ENCODE results near the gene PTHLH. TPM values are rescaled to one million over a fixed set of nuclear protein-coding genes. Genes with fewer than 3 reads are reported as not detected.
A peak's percentile ranks its signal among the peaks of the same experiment; 100 is the strongest.

The PTHLH gene
- total RNA-seq = not detected
- long read RNA-seq = 0 reads

DNA sequence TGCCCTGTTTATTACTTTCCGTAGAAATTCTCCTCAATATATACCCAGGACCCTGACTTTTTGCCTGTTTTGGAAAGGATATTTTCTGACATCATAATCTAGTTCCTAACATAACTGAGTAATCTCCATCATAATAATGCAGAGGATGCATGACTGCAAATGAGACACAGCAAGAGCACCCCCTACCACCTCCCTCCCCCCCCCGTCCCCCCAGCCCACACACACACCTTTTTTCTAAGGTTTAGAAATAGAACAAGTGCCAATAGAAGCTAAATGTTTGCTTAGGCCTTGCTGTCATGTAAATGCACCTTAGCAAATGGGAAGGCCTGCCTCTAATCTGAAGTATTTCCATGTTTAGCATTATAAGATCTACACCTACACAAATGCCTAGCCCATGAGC, at the start of gene PTHLH:
Gene PTHLH (minus strand): TSS at position 13 of the 400 bp plus-strand sequence. CDS start 3,239 bp downstream, outside the sequence.
- Histone ChIP-seq H3K4me1 (peaks cover 0 to 40% (median 8%) of the 10 kb centered on the region in 4 donors), H3K36me3 (no peaks in the 10 kb centered on the region), H3K4me3 (no peak within 1 kb of the TSS), H3K9me3 (no peaks in the 10 kb centered on the region), H3K27me3 (peaks cover 0 to 28% of the 10 kb centered on the region in 2 donors), H3K27ac (no peak within 1 kb of the TSS)
- intact Hi-C loops (cut with DNase I) = no loop called here
- TF ChIP-seq, protein P1, sequence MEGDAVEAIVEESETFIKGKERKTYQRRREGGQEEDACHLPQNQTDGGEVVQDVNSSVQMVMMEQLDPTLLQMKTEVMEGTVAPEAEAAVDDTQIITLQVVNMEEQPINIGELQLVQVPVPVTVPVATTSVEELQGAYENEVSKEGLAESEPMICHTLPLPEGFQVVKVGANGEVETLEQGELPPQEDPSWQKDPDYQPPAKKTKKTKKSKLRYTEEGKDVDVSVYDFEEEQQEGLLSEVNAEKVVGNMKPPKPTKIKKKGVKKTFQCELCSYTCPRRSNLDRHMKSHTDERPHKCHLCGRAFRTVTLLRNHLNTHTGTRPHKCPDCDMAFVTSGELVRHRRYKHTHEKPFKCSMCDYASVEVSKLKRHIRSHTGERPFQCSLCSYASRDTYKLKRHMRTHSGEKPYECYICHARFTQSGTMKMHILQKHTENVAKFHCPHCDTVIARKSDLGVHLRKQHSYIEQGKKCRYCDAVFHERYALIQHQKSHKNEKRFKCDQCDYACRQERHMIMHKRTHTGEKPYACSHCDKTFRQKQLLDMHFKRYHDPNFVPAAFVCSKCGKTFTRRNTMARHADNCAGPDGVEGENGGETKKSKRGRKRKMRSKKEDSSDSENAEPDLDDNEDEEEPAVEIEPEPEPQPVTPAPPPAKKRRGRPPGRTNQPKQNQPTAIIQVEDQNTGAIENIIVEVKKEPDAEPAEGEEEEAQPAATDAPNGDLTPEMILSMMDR (IDR thresholded peaks at IDR 0.05) = no peak
- TF ChIP-seq POLR2A (IDR thresholded peaks at IDR 0.05) = no peak
- 34% methylated on average over 2 of the region's 2 CpGs for WGBS (ENCODE audit: insufficient coverage, low coverage, low lambda C conversion rate, missing lambda C conversion rate)
- no peak for ATAC-seq
- no peak for DNase-seq

DNA sequence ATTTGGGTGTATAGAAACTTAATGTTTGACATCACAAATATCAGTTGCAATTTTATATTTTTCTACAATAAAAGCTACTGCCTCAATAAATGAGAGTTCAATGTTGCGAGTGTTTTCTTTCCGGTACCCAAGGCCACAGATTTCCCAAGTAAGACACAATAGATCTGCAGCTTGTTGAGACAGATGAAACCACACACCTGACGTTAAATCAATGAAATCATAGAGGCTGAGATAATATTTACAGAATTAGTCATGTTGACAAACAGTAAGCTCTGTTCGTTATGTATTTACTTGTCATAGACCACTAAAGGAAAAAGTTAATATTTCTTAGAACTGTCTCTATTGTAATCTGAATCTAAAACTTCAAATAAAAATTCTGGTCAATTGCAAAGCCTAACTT, 49.2 kb upstream of the PTHLH start:
- ATAC-seq (peak in 1 of 4 donors; percentile 14), DNase-seq (no peak)
- 53% methylated on average over 4 of the region's 4 CpGs for WGBS (ENCODE audit: insufficient coverage, low coverage, low lambda C conversion rate, missing lambda C conversion rate)
- Histone ChIP-seq H3K4me3 (no peak overlapping the region), H3K9me3 (no peaks in the 10 kb centered on the region), H3K4me1 (no peaks in the 10 kb centered on the region), H3K27me3 (no peaks in the 10 kb centered on the region), H3K27ac (no peak overlapping the region), H3K36me3 (no peaks in the 10 kb centered on the region)
- TF ChIP-seq, protein P1 (IDR thresholded peaks at IDR 0.05) = no peak
- no peak for TF ChIP-seq POLR2A (IDR thresholded peaks at IDR 0.05)
- intact Hi-C loops (cut with DNase I) = no loop called here

DNA sequence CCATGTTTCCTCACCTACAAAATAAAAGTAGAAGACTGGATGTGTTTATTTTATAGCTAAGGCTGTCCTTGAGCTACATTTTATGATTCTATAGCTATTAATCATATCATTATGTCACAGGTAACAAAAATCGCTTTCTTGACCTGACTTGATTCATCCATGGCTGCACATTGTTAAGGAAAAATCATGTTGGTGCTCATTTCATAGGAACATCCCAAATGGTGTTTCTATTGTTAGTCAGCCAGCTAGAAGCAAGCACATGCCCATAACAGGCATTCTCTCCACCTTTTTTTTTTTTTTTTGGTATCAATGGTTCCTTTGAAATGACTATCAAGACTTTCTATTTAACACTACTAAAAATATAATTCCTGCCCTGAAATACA, 45.3 kb upstream of the PTHLH start:
- no peak for DNase-seq
- Histone ChIP-seq H3K4me3 (no peak overlapping the region), H3K4me1 (no peaks in the 10 kb centered on the region), H3K27ac (no peak overlapping the region), H3K36me3 (no peaks in the 10 kb centered on the region), H3K9me3 (no peaks in the 10 kb centered on the region), H3K27me3 (no peaks in the 10 kb centered on the region)
- intact Hi-C loops (cut with DNase I) = no loop called here
- no peak for ATAC-seq
- WGBS (ENCODE audit: insufficient coverage, low coverage, low lambda C conversion rate, missing lambda C conversion rate) = 69% methylated on average over 1 of the region's 1 CpG
- TF ChIP-seq POLR2A (IDR thresholded peaks at IDR 0.05) = no peak
- TF ChIP-seq, protein P1 (IDR thresholded peaks at IDR 0.05) = no peak

DNA sequence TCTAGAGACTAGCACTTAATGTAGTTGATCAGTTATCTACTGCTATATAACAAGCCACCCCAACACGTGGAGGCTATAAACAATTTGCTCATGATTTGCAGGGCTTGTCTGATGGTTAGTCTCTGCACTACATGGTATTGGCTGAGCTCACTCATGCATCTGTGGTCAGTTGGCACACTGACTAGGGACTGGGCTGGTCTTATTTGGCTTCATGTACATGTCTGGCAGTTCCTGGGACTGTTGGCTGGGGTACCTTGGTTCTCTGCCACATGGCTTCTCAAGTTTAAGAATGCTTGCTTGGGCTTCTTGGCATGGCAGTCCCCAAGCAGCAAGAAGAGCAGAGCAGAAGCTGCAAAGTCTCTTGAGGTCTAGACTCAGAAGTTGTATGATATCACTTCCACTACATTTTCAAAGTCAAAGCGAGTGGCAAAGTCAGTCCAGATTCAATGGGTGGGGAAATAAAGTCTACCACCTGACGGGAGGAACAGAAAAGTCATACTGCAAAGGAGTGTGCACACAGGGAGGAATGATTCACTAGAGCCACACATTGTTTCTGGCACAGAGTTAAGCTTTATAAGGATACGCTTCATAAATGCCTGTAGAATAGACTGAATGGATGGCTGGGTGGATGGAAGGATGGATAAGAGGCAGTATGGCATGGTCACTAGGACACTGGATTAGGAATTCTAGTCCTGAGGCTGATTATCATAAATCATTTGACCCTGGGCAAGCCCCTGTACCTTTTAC, 44.8 kb upstream of the PTHLH start:
- Histone ChIP-seq H3K27me3 (no peaks in the 10 kb centered on the region), H3K4me3 (no peak overlapping the region), H3K27ac (no peak overlapping the region), H3K4me1 (no peaks in the 10 kb centered on the region), H3K9me3 (no peaks in the 10 kb centered on the region), H3K36me3 (no peaks in the 10 kb centered on the region)
- intact Hi-C loops (cut with DNase I) = no loop called here
- DNase-seq = no peak
- no peak for ATAC-seq
- TF ChIP-seq, protein P1 (IDR thresholded peaks at IDR 0.05) = no peak
- TF ChIP-seq POLR2A (IDR thresholded peaks at IDR 0.05) = no peak
- WGBS (ENCODE audit: insufficient coverage, low coverage, low lambda C conversion rate, missing lambda C conversion rate) = 46% methylated on average over 3 of the region's 4 CpGs
